ENCODE results near the gene GRID2IP.

GRID2IP gene

DNA sequence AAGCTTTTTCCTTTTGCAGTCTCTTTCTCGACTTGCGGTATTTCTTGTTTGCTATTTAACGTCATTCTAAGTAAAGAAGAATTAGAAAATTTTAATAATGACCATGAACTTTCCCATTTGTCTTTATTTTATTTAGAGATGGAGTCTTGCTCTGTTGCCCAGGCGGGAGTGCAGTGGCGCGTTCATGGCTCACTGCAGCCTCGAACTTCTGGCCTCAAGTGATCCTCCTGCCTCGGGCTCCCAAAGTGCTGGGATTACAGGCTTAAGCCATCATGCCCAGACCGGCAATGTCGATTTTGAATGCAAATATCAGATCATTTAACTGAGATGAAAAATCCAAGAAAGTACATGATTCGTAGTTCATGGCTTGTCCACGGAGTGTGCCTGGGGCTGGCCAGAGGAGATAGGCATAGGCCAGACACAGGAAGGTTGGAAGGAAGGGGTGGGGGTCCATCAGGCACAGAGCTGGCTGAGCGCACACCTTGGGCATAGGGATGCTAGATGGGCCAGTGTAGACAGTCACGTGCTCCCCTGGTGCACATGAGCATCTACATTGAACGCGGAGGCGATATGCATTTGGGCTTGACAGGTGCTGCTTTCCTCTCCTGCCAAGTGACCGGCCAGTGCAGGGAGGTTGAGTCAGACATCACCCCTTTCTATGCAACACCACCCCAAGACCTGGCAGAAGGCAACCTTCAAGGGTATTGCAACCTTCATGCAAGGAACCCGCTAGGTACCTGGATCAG, 64.7 kb downstream of the GRID2IP start:
- TF ChIP-seq CTCF (IDR thresholded peaks at IDR 0.05; ENCODE audit: control insufficient read depth, extremely low read depth, insufficient read depth): no peak
- no peak for DNase-seq (ENCODE audit: low read depth)
- no peak overlapping the region for H3K4me3 ChIP-seq (ENCODE audit: low read depth, low read length)

DNA sequence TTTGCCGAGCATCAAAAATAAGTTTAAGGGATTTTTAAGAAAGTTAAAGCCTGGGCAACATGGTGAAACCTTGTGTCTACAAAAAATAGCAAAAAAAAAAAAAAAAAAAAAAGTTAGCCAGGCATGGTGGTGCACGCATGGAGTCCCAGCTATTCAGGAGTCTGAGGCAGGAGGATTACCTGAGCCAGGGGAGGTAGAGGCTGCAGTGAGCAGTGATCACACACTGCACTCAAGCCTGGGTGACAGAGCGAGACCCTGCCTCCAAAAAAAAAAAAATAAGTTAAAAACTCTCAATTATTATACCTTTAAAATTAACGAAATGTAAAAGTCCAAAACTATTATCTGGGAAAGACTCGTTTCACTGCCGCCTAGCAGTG, 68.5 kb downstream of the GRID2IP start:
- H3K4me3 ChIP-seq (ENCODE audit: low read depth, low read length): peak overlapping the region; percentile 92
- no peak for DNase-seq (ENCODE audit: low read depth)
- no peak for TF ChIP-seq CTCF (IDR thresholded peaks at IDR 0.05; ENCODE audit: control insufficient read depth, extremely low read depth, insufficient read depth)

DNA sequence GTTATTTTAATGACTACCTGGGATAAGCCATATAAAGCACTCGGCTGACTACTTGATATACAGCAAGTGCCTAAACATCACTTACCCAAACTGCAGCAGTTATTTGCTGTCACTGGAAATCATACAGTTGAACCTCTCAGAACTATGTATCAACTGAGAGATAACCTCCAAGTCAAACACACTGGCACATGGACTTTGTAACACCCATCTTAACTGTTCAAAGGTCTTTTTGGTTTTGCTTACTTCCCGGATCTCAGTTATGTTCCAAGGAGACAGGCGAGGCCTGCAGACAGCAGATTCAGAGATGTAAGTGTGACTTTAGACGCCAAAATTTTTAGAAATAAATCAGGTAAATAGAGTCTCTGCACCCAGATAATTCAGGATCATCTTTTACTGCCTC, 69.0 kb downstream of the GRID2IP start:
- TF ChIP-seq CTCF (IDR thresholded peaks at IDR 0.05; ENCODE audit: control insufficient read depth, extremely low read depth, insufficient read depth): no peak
- H3K4me3 ChIP-seq (ENCODE audit: low read depth, low read length): peak overlapping the region; percentile 92
- DNase-seq (ENCODE audit: low read depth): no peak

GRCh38 chr7:6481445-6481844, 69.8 kb downstream of the GRID2IP start:
- no peak for TF ChIP-seq CTCF (IDR thresholded peaks at IDR 0.05; ENCODE audit: control insufficient read depth, extremely low read depth, insufficient read depth)
- H3K4me3 ChIP-seq (ENCODE audit: low read depth, low read length): no peak overlapping the region
- no peak for DNase-seq (ENCODE audit: low read depth)

GRCh38 chr7:6480323-6480660, 71.0 kb downstream of the GRID2IP start:
- DNase-seq (ENCODE audit: low read depth): no peak
- H3K4me3 ChIP-seq (ENCODE audit: low read depth, low read length): no peak overlapping the region
- TF ChIP-seq CTCF (IDR thresholded peaks at IDR 0.05; ENCODE audit: control insufficient read depth, extremely low read depth, insufficient read depth): no peak

DNA sequence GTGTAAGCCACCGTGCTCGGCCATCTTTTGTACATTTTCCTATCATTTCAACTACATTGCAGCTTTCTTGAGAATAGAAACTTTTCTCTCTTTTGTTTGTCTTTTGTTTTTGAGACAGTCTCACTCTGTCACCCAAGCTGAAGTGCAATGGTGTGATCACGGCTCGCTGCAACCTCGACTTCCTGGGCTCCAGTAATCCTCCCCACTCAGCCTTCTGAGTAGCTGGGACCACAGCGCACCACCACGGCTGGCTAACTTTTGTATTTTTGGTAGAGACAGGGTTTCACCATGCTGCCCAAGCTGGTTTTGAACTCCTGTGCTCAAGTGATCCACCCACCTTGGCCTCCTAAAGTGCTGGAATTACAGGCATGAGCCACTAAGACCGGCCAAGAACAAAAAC, 72.2 kb downstream of the GRID2IP start:
- H3K4me3 ChIP-seq (ENCODE audit: low read depth, low read length): no peak overlapping the region
- TF ChIP-seq CTCF (IDR thresholded peaks at IDR 0.05; ENCODE audit: control insufficient read depth, extremely low read depth, insufficient read depth): no peak
- no peak for DNase-seq (ENCODE audit: low read depth)

DNA sequence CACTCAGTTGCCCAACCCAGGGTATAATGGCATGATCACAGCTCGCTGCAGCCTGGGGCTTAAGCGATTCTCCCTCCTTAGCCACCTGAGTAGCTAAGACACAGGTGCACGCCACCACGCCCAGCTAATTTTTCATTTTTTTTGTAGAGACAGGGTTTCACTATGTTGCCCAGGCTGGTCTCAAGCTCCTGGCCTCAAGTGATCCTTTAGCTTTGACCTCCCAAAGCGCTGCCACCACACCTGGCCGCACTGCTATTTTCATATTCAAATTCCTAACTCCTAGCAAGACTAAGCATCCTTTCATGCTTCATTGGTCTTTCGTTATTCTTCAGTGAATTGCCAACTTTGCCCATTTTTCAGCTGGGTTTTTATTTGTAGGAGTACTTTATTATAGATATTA, 73.1 kb downstream of the GRID2IP start:
- DNase-seq (ENCODE audit: low read depth): no peak

More for the DNA sequence above, 73.1 kb downstream of the GRID2IP start:
- no peak overlapping the region for H3K4me3 ChIP-seq (ENCODE audit: low read depth, low read length)
- TF ChIP-seq CTCF (IDR thresholded peaks at IDR 0.05; ENCODE audit: control insufficient read depth, extremely low read depth, insufficient read depth): no peak

All from LNCaP clone FGC (cell line).